Epithelial cell of proximal tubule (primary cell): ENCODE data around the gene OR4F15. TPM values are rescaled to one million over a fixed set of nuclear protein-coding genes. Genes with fewer than 3 reads are reported as not detected.
"Not testable (repeated sequence)": the region's sequence is repeated elsewhere in the genome, so short reads cannot be mapped to it uniquely, and the experiment has no call there.

Experiments used
- DNase-seq: peaks from one replicate; pipeline ENCODE4 v3.0.0-alpha.2; 2011; ENCODE audit warnings: low read depth
- H3K4me3 ChIP-seq: 2 replicates; pipeline ENCODE4 v1.5.1; 2011; ENCODE audit warnings: low read depth, mild to moderate bottlenecking, low read length
- CTCF ChIP-seq: conservative IDR thresholded peaks from 2 replicates; pipeline ENCODE4 v1.5.1; 2012; ENCODE audit warnings: low read depth, mild to moderate bottlenecking, low read length
- total RNA-seq: library from RNA; depleted of rRNA; stranded (reverse); fragments of >200 nt; gene quantifications from 2 replicates; pipeline ENCODE4 v1.2.3, GENCODE V29; 2015

Gene OR4F15
- total RNA-seq, 1 donor from 2014 or later = not detected

GRCh38 chr15:101775136-101775535 lies 36.9 kb upstream of the OR4F15 start:
- H3K4me3 ChIP-seq = no peak overlapping the region
- DNase-seq = no peak
- TF ChIP-seq CTCF = no peak

- not testable (repeated sequence) for DNase-seq, H3K4me3 ChIP-seq
These were observed 33.4 kb upstream of the OR4F15 start for GRCh38 chr15:101778576-101778975.

GRCh38 chr15:101780225-101780624 lies 31.8 kb upstream of the OR4F15 start:
- H3K4me3 ChIP-seq, DNase-seq: not testable (repeated sequence)

GRCh38 chr15:101781928-101782327 lies 30.1 kb upstream of the OR4F15 start:
- no peak overlapping the region for H3K4me3 ChIP-seq
- TF ChIP-seq CTCF = no peak
- DNase-seq = no peak

- DNase-seq = no peak
- no peak overlapping the region for H3K4me3 ChIP-seq
- no peak for TF ChIP-seq CTCF
These were observed 27.4 kb upstream of the OR4F15 start for GRCh38 chr15:101784644-101785043.

- DNase-seq, H3K4me3 ChIP-seq: not testable (repeated sequence)
These were observed 25.6 kb upstream of the OR4F15 start for GRCh38 chr15:101786422-101786821.

GRCh38 chr15:101788001-101788400 lies 24.0 kb upstream of the OR4F15 start:
- H3K4me3 ChIP-seq, DNase-seq: not testable (repeated sequence)

GRCh38 chr15:101788503-101789269 lies 23.3 kb upstream of the OR4F15 start:
- not testable (repeated sequence) for H3K4me3 ChIP-seq, DNase-seq

- not testable (repeated sequence) for H3K4me3 ChIP-seq, DNase-seq
These were observed 21.3 kb upstream of the OR4F15 start for GRCh38 chr15:101790748-101791147.

GRCh38 chr15:101793981-101794380 lies 18.0 kb upstream of the OR4F15 start:
- not testable (repeated sequence) for DNase-seq, H3K4me3 ChIP-seq

- H3K4me3 ChIP-seq = no peak overlapping the region
- no peak for TF ChIP-seq CTCF
- DNase-seq = peak; percentile 31
These were observed 16.5 kb upstream of the OR4F15 start for GRCh38 chr15:101795455-101795854.
